Neural progenitor cell (in vitro differentiated cells): Measurements from ENCODE around the gene RGS6. TPM values are rescaled to one million over a fixed set of nuclear protein-coding genes. Genes with fewer than 3 reads are reported as not detected.

Source experiments
- DNase-seq: peaks from one replicate; pipeline ENCODE4 v3.0.0-alpha.2; 2016; ENCODE audit warnings: low spot score
- H2AFZ ChIP-seq: fragments of 200-600 bp; sonication (generic); replicated peaks from 2 replicates; pipeline ENCODE4 v1.6.1; 2016; ENCODE audit warnings: antibody characterized with exemption
- H3F3A ChIP-seq: fragments of 200-600 bp; sonication (generic); 2 replicates; pipeline ENCODE4 v1.6.1; 2016; ENCODE audit warnings: antibody characterized with exemption, low read depth
- H3K27ac ChIP-seq: fragments of 200-600 bp; sonication (generic); 2 replicates; pipeline ENCODE4 v1.5.1; 2016; ENCODE audit warnings: mild to moderate bottlenecking
- H3K27me3 ChIP-seq: fragments of 200-600 bp; sonication (generic); 2 replicates; pipeline ENCODE4 v1.6.1; 2016; ENCODE audit warnings: mild to moderate bottlenecking, moderate library complexity
- H3K36me3 ChIP-seq: fragments of 200-600 bp; sonication (generic); 2 replicates; pipeline ENCODE4 v1.5.1; 2016
- H3K4me1 ChIP-seq: fragments of 200-600 bp; sonication (generic); 2 replicates; pipeline ENCODE4 v1.6.1; 2016; ENCODE audit warnings: mixed run types
- H3K4me2 ChIP-seq: fragments of 200-600 bp; sonication (generic); 2 replicates; pipeline ENCODE4 v1.6.1; 2016
- H3K4me3 ChIP-seq: fragments of 200-600 bp; sonication (generic); 2 replicates; pipeline ENCODE4 v1.5.1; 2016
- H3K79me2 ChIP-seq: fragments of 200-600 bp; sonication (generic); 2 replicates; pipeline ENCODE4 v1.6.1; 2016; ENCODE audit warnings: low read depth
- H3K9ac ChIP-seq: fragments of 200-600 bp; sonication (generic); 2 replicates; pipeline ENCODE4 v1.6.1; 2016
- H3K9me3 ChIP-seq: fragments of 200-600 bp; sonication (generic); 2 replicates; pipeline ENCODE4 v1.5.1; 2016; ENCODE audit warnings: low read depth
- H4K20me1 ChIP-seq: fragments of 200-600 bp; sonication (generic); 2 replicates; pipeline ENCODE4 v1.6.1; 2016; ENCODE audit warnings: low read depth
- H3K27ac Mint-ChIP-seq: 3 replicates; pipeline ENCODE4 v1.8.0; 2021; ENCODE audit warnings: mixed read lengths
- H3K27me3 Mint-ChIP-seq: 2 replicates; pipeline ENCODE4 v1.8.0; 2022; ENCODE audit warnings: low read depth, mild to moderate bottlenecking, inconsistent platforms, moderate library complexity, mixed read lengths; ENCODE audit not compliant: insufficient read depth
- H3K36me3 Mint-ChIP-seq: 3 replicates; pipeline ENCODE4 v1.8.0; 2021; ENCODE audit warnings: mixed read lengths
- H3K4me1 Mint-ChIP-seq: 3 replicates; pipeline ENCODE4 v1.8.0; 2021; ENCODE audit warnings: mixed read lengths
- H3K4me3 Mint-ChIP-seq: 3 replicates; pipeline ENCODE4 v1.8.0; 2021; ENCODE audit warnings: mild to moderate bottlenecking, moderate library complexity, mixed read lengths
- H3K9me3 Mint-ChIP-seq: 3 replicates; pipeline ENCODE4 v1.8.0; 2020; ENCODE audit warnings: mixed read lengths
- EZH2 ChIP-seq: fragments of 200-600 bp; sonication (generic); IDR thresholded peaks from 2 replicates; pipeline ENCODE4 v1.6.1; 2017; ENCODE audit warnings: antibody characterized with exemption, mild to moderate bottlenecking, moderate library complexity
- EZH2phosphoT487 ChIP-seq: fragments of 200-600 bp; sonication (generic); IDR thresholded peaks from 2 replicates; pipeline ENCODE4 v1.6.1; 2017; ENCODE audit warnings: antibody characterized with exemption
- total RNA-seq: library from RNA; depleted of rRNA; stranded (reverse); fragments of >200 nt; gene quantifications from 2 replicates; pipeline ENCODE4 v1.2.3, GENCODE V29; 2015; ENCODE audit warnings: low replicate concordance
- TF ChIP-seq, protein P1 (sequence below): fragments of 200-600 bp; sonication (generic); IDR thresholded peaks from 2 replicates; pipeline ENCODE4 v1.5.1; 2017; ENCODE audit warnings: antibody characterized with exemption, mild to moderate bottlenecking

The RGS6 gene
- total RNA-seq, 1 donor from 2014 or later, result 0.80 TPM

- H3K4me2 ChIP-seq, result no peak overlapping the region
- no peaks in the 10 kb centered on the region for H3K36me3 ChIP-seq
- Mint-ChIP-seq H3K4me1 (no peaks in the 10 kb centered on the region), H3K27me3 (no peaks in the 10 kb centered on the region), H3K4me3 (no peak overlapping the region), H3K36me3 (no peaks in the 10 kb centered on the region), H3K9me3 (peaks cover 6% of the 10 kb centered on the region), H3K27ac (no peak overlapping the region)
- no peaks in the 10 kb centered on the region for H3K79me2 ChIP-seq
- no peak overlapping the region for H3K4me3 ChIP-seq
- H4K20me1 ChIP-seq, result no peaks in the 10 kb centered on the region
- no peak overlapping the region for H3K27ac ChIP-seq
- H3F3A ChIP-seq, result no peaks in the 10 kb centered on the region
- H2AFZ ChIP-seq, result no peak overlapping the region
- peaks cover 4% of the 10 kb centered on the region for H3K9me3 ChIP-seq
- TF ChIP-seq EZH2phosphoT487, result no peak
- TF ChIP-seq, protein P1, sequence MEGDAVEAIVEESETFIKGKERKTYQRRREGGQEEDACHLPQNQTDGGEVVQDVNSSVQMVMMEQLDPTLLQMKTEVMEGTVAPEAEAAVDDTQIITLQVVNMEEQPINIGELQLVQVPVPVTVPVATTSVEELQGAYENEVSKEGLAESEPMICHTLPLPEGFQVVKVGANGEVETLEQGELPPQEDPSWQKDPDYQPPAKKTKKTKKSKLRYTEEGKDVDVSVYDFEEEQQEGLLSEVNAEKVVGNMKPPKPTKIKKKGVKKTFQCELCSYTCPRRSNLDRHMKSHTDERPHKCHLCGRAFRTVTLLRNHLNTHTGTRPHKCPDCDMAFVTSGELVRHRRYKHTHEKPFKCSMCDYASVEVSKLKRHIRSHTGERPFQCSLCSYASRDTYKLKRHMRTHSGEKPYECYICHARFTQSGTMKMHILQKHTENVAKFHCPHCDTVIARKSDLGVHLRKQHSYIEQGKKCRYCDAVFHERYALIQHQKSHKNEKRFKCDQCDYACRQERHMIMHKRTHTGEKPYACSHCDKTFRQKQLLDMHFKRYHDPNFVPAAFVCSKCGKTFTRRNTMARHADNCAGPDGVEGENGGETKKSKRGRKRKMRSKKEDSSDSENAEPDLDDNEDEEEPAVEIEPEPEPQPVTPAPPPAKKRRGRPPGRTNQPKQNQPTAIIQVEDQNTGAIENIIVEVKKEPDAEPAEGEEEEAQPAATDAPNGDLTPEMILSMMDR, result no peak
- no peak for TF ChIP-seq EZH2
- H3K4me1 ChIP-seq, result peaks cover 10% of the 10 kb centered on the region
- no peak for DNase-seq
- H3K27me3 ChIP-seq, result no peaks in the 10 kb centered on the region
- H3K9ac ChIP-seq, result no peak overlapping the region
Measured at GRCh38 chr14:72178517-72178916, 246.3 kb downstream of the RGS6 start.

GRCh38 chr14:72182708-72183432 lies 250.6 kb downstream of the RGS6 start:
- Histone ChIP-seq H3K4me3 (no peak overlapping the region), H3K79me2 (no peaks in the 10 kb centered on the region), H3K36me3 (no peaks in the 10 kb centered on the region), H2AFZ (no peak overlapping the region), H3K4me2 (no peak overlapping the region), H3K9me3 (peaks cover 4% of the 10 kb centered on the region), H3F3A (no peaks in the 10 kb centered on the region), H3K9ac (no peak overlapping the region), H3K27me3 (no peaks in the 10 kb centered on the region), H3K27ac (no peak overlapping the region), H4K20me1 (no peaks in the 10 kb centered on the region), H3K4me1 (peaks cover 10% of the 10 kb centered on the region)
- H3K4me3 Mint-ChIP-seq, result no peak overlapping the region
- no peak for TF ChIP-seq EZH2
- TF ChIP-seq, protein P1, result no peak
- no peaks in the 10 kb centered on the region for H3K36me3 Mint-ChIP-seq
- H3K27me3 Mint-ChIP-seq, result no peaks in the 10 kb centered on the region
- peaks cover 9% of the 10 kb centered on the region for H3K4me1 Mint-ChIP-seq
- H3K27ac Mint-ChIP-seq, result no peak overlapping the region
- H3K9me3 Mint-ChIP-seq, result peaks cover 6% of the 10 kb centered on the region
- no peak for DNase-seq

DNA sequence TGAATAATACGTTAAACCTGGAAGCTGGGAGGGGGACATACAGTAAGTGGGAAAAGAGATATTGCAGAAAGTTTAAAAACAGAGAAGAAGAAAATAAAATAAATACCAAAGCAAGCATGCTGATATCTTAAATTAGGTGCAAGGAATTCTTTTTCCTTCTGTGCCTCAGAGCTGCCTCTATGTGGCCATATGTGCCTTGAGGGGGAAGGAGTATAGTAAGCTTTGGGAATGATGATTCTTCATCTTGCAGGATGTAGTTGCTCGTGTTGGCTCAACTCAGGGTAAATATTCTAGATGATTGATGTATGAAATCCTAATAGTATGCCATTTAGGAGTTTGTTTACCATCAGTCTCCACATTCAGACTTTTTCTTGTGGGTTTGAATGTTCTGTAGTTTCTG lies 251.4 kb downstream of the RGS6 start:
- Histone ChIP-seq H4K20me1 (no peaks in the 10 kb centered on the region), H3K9me3 (peaks cover 4% of the 10 kb centered on the region), H3K4me2 (no peak overlapping the region), H3K9ac (no peak overlapping the region), H3K4me1 (peaks cover 10% of the 10 kb centered on the region), H3F3A (no peaks in the 10 kb centered on the region), H3K4me3 (no peak overlapping the region), H3K36me3 (no peaks in the 10 kb centered on the region), H3K79me2 (no peaks in the 10 kb centered on the region), H3K27ac (no peak overlapping the region), H3K27me3 (no peaks in the 10 kb centered on the region), H2AFZ (no peak overlapping the region)
- H3K4me1 Mint-ChIP-seq, result peaks cover 9% of the 10 kb centered on the region
- no peak for DNase-seq
- no peaks in the 10 kb centered on the region for H3K36me3 Mint-ChIP-seq
- H3K4me3 Mint-ChIP-seq, result no peak overlapping the region
- peaks cover 3% of the 10 kb centered on the region for H3K9me3 Mint-ChIP-seq
- TF ChIP-seq, protein P1, result no peak
- no peak for TF ChIP-seq EZH2phosphoT487
- no peak for TF ChIP-seq EZH2
- H3K27me3 Mint-ChIP-seq, result no peaks in the 10 kb centered on the region
- H3K27ac Mint-ChIP-seq, result no peak overlapping the region
